GM12878 (cell line): ENCODE data around the gene CXorf38. TPM values are rescaled to one million over a fixed set of nuclear protein-coding genes. Genes with fewer than 3 reads are reported as not detected.

Experiments
- ATAC-seq: fragments of 200-7000 bp; cut with Tn5 transposase; 3 replicates; pipeline ENCODE4 v1.9.1; 2020; ENCODE audit warnings: mild to moderate bottlenecking, moderate library complexity
- BruUV-seq: library from RNA; stranded (reverse); fragments of 400-500 nt; replicated peaks from 2 replicates; lab custom pipeline; 2021; lab: Mats Ljungman, UMichigan
- CTCF ChIA-PET: fragments of 300-600 bp; sonication (Branson Sonifier 250); formaldehyde crosslinking; extraction: SDS; loops from one replicate; lab custom pipeline; 2021; ENCODE audit warnings: inconsistent platforms; lab: Yijun Ruan, JAX
- POLR2A ChIA-PET: fragments of 350-600 bp; formaldehyde crosslinking; extraction: SDS; loops from one replicate; lab custom pipeline; 2021; ENCODE audit warnings: inconsistent platforms; lab: Charles Lee
- RAD21 ChIA-PET: fragments of 300-600 bp; sonication (Branson Sonifier 250); formaldehyde crosslinking; loops from one replicate; lab custom pipeline; 2023; ENCODE audit warnings: antibody characterized with exemption; ENCODE audit not compliant: unreplicated experiment; lab: Charles Lee
- SMC1A ChIA-PET: fragments of 300-600 bp; sonication (Branson Sonifier 250); formaldehyde crosslinking; loops from one replicate; lab custom pipeline; 2023; ENCODE audit not compliant: unreplicated experiment, uncharacterized antibody; lab: Charles Lee
- DNase-seq: peaks from one replicate; pipeline ENCODE4 v3.0.0-alpha.2; 2011; ENCODE audit warnings: low read depth, low spot score
- FAIRE-seq: peaks from 3 replicates; lab custom pipeline; 2011; peaks lifted over from hg19 to GRCh38; lab: Jason Lieb, UNC
- H2AFZ ChIP-seq: 2 replicates; pipeline ENCODE4 v1.6.0; 2011; ENCODE audit warnings: low read depth, low read length, control low read depth; ENCODE audit not compliant: control insufficient read depth
- H3K27ac ChIP-seq: 2 replicates; pipeline ENCODE4 v1.5.1; 2011; ENCODE audit warnings: control low read depth; ENCODE audit not compliant: control insufficient read depth, insufficient read depth
- H3K27me3 ChIP-seq, 2 experiments: replicated peaks in 1 of 2; 2 replicates each; pipeline versions ENCODE4 v1.6.0 to v1.6.1; 2011; ENCODE audit warnings: low read length in 1 of 2; ENCODE audit not compliant: control insufficient read depth in 2 of 2, insufficient read depth in 2 of 2
- H3K36me3 ChIP-seq, 2 experiments: 2 replicates each; pipeline ENCODE4 v1.5.1; 2011; ENCODE audit warnings: low read length in 1 of 2; ENCODE audit not compliant: control insufficient read depth in 2 of 2, insufficient read depth in 2 of 2
- H3K4me1 ChIP-seq: 2 replicates; pipeline ENCODE4 v1.6.1; 2011; ENCODE audit warnings: mild to moderate bottlenecking, low read length, moderate library complexity, mixed read lengths; ENCODE audit not compliant: control insufficient read depth, insufficient read depth
- H3K4me2 ChIP-seq: 2 replicates; pipeline ENCODE4 v1.6.0; 2011; ENCODE audit warnings: control low read depth; ENCODE audit not compliant: control insufficient read depth, insufficient read depth
- H3K4me3 ChIP-seq: fragments of 200-600 bp; sonication (generic); 2 replicates; pipeline ENCODE4 v1.5.1; 2016
- H3K79me2 ChIP-seq: 2 replicates; pipeline ENCODE4 v1.6.0; 2011; ENCODE audit warnings: low read length; ENCODE audit not compliant: control insufficient read depth, insufficient read depth
- H3K9ac ChIP-seq: 2 replicates; pipeline ENCODE4 v1.8.0; 2011; ENCODE audit warnings: low read length, control low read depth, mixed read lengths; ENCODE audit not compliant: control insufficient read depth, insufficient read depth
- H3K9me3 ChIP-seq: replicated peaks from 3 replicates; pipeline ENCODE4 v1.5.1; 2011; ENCODE audit warnings: mild to moderate bottlenecking, low read length; ENCODE audit not compliant: control insufficient read depth, insufficient read depth
- H4K20me1 ChIP-seq: 2 replicates; pipeline ENCODE4 v1.6.0; 2011; ENCODE audit not compliant: control insufficient read depth, insufficient read depth
- BHLHE40 ChIP-seq, 2 experiments: fragments of 450-650 bp in 1 of 2; IDR thresholded peaks; 2 replicates each; pipeline ENCODE4 v1.6.1; 2011 to 2017; ENCODE audit warnings: low read depth in 2 of 2, borderline replicate concordance in 1 of 2, improper control_type of control experiment in 1 of 2, low read length in 1 of 2, mild to moderate bottlenecking in 1 of 2
- CREB1 ChIP-seq: IDR thresholded peaks from 2 replicates; pipeline ENCODE4 v1.6.1; 2012; ENCODE audit warnings: low read depth, mild to moderate bottlenecking, inconsistent platforms
- DPF2 ChIP-seq: fragments of 450-650 bp; IDR thresholded peaks from 2 replicates; pipeline ENCODE4 v1.6.1; 2017; ENCODE audit warnings: mild to moderate bottlenecking
- E4F1 ChIP-seq: fragments of 450-650 bp; IDR thresholded peaks from 2 replicates; pipeline ENCODE4 v1.6.1; 2018; ENCODE audit warnings: borderline replicate concordance, mild to moderate bottlenecking; ENCODE audit not compliant: partially characterized antibody
- EZH2 ChIP-seq: IDR thresholded peaks from 2 replicates; pipeline ENCODE4 v1.6.1; 2012; ENCODE audit warnings: low read depth, mild to moderate bottlenecking, control low read depth, inconsistent platforms, low read length, borderline replicate concordance; ENCODE audit not compliant: control insufficient read depth
- HCFC1 ChIP-seq: fragments of 150-350 bp; IDR thresholded peaks from 2 replicates; pipeline ENCODE4 v1.6.1; 2014; ENCODE audit warnings: low read length
- HSF1 ChIP-seq: fragments of 150-350 bp; IDR thresholded peaks from 2 replicates; pipeline ENCODE4 v1.6.1; 2014; ENCODE audit warnings: mild to moderate bottlenecking, low read depth, low read length
- KDM1A ChIP-seq: fragments of 200-600 bp; sonication (generic); IDR thresholded peaks from 2 replicates; pipeline ENCODE4 v1.6.1; 2016; ENCODE audit warnings: borderline replicate concordance
- MAX ChIP-seq: IDR thresholded peaks from 2 replicates; pipeline ENCODE4 v1.6.1; 2012; ENCODE audit warnings: low read depth, low read length, improper control_type of control experiment
- MYC ChIP-seq: IDR thresholded peaks from 2 replicates; pipeline ENCODE4 v1.6.1; 2011; ENCODE audit warnings: mild to moderate bottlenecking, low read length, moderate library complexity, inconsistent platforms; ENCODE audit not compliant: insufficient read depth, insufficient replicate concordance, insufficient read length, severe bottlenecking
- NFYB ChIP-seq: IDR thresholded peaks from 2 replicates; pipeline ENCODE4 v1.6.1; 2011; ENCODE audit warnings: low read depth, mild to moderate bottlenecking, low read length, improper control_type of control experiment, moderate library complexity; ENCODE audit not compliant: insufficient read depth
- NR2C1 ChIP-seq: fragments of 450-650 bp; IDR thresholded peaks from 2 replicates; pipeline ENCODE4 v1.6.1; 2017; ENCODE audit warnings: antibody characterized with exemption, mild to moderate bottlenecking, moderate library complexity
- PAX8 ChIP-seq: fragments of 450-650 bp; IDR thresholded peaks from 2 replicates; pipeline ENCODE4 v1.6.1; 2017; ENCODE audit warnings: mild to moderate bottlenecking, moderate library complexity
- PRDM15 ChIP-seq: fragments of 450-650 bp; formaldehyde crosslinking; IDR thresholded peaks from 2 replicates; pipeline ENCODE4 v1.4.0; 2020; ENCODE audit warnings: mild to moderate bottlenecking, moderate library complexity
- RAD51 ChIP-seq: fragments of 450-650 bp; IDR thresholded peaks from 2 replicates; pipeline ENCODE4 v1.6.1; 2016; ENCODE audit warnings: moderate library complexity, mild to moderate bottlenecking, inconsistent platforms
- RCOR1 ChIP-seq: conservative IDR thresholded peaks from 2 replicates; pipeline ENCODE4 v1.6.1; 2012; ENCODE audit warnings: low read depth, low read length, improper control_type of control experiment
- SREBF1 ChIP-seq: IDR thresholded peaks from 2 replicates; pipeline ENCODE4 v1.6.1; 2012; ENCODE audit warnings: mild to moderate bottlenecking, low read length
- TBL1XR1 ChIP-seq: IDR thresholded peaks from 2 replicates; pipeline ENCODE4 v1.6.1; 2012; ENCODE audit warnings: low read depth, low read length, improper control_type of control experiment
- WGBS: methylation state at CpG from one replicate; pipeline ENCODE4 v1.1.6; 2016; ENCODE audit warnings: low lambda C conversion rate; ENCODE audit not compliant: insufficient replicate concordance, insufficient coverage; ENCODE audit errors: missing lambda C conversion rate; 5-methylcytosine and 5-hydroxymethylcytosine counted together
- in situ Hi-C: fragments of 300-500 bp; cut with MboI; formaldehyde crosslinking; loops from 9 replicates; pipeline ENCODE4 v1.14.3; 2018; ENCODE audit warnings: mixed read lengths
- intact Hi-C: fragments of 100-400 bp; cut with micrococcal nuclease; formaldehyde crosslinking; loops from one replicate; pipeline ENCODE4 v1.14.2; 2022; ENCODE audit not compliant: unreplicated experiment
- polyA plus RNA-seq, 11 experiments: library from polyadenylated mRNA; depleted of rRNA in 4 of 11; unstranded in 6 of 11; stranded (reverse) in 5 of 11; fragments of >200 nt; fragmentation: Nextera tagmentation in 4 of 11; fragmentation: Illumina TruSeq in 1 of 11; extraction: Ambion mirVana in 4 of 11; extraction: Trizol in 1 of 11; gene quantifications; 1 replicate in 1 of 11; 2 replicates in 10 of 11; pipeline versions ENCODE4 v1.2.1 to v1.2.3, GENCODE V29; 2011 to 2016; ENCODE audit warnings: inconsistent platforms in 2 of 11, missing spikeins in 2 of 11, low read depth in 1 of 11
- total RNA-seq, 4 experiments: library from RNA; depleted of rRNA in 3 of 4; stranded (reverse); fragments of >200 nt in 3 of 4; fragmentation: Illumina TruSeq in 1 of 4; extraction: Trizol in 1 of 4; gene quantifications; 2 replicates each; pipeline versions ENCODE4 v1.2.1 to v1.2.3, GENCODE V29; 2013 to 2021

The CXorf38 gene
- total and polyA plus RNA-seq, 10 of the 15 experiments (the other 5 are each of a cell fraction or from before 2014, with no cell fraction given) = 2.2 to 50.1 (median 18.8) TPM

DNA sequence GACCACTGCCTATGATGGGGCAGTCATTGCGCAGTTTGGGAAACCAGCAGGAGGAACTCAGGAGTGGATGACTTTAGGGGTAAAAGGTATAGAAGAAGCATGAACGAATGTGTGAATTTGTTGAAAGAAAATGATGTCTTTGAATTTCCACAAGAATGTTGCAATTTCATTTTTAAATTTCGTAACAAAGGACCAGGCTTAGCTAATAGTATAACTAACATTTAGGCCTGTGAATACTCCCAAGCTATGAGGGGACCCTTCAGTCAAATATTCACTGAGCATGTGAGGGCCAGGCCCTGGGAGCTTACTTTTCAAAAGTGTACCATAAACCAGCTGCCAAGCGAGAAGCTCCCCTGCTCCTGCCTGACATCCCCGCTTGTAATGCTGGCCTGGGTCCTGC is 18.9 kb downstream of the CXorf38 start:
- CTCF ChIA-PET = interaction anchor here (1.4 kb wide), 1 partner anchor 85 kb away, joined by 6 read pairs; no protein-coding TSS in a partner anchor
- peaks cover 5 to 17% of the 10 kb centered on the region in 2 experiments; a peak in 3 of 4 replicates for H3K36me3 ChIP-seq
- ATAC-seq (no peak), FAIRE-seq (no peak), DNase-seq (no peak)
- H3K27ac ChIP-seq = no peak overlapping the region
- RAD21 ChIA-PET = no interaction called here
- H3K4me1 ChIP-seq = no peaks in the 10 kb centered on the region; the same call in 1 of the 2 replicates
- no peaks in the 10 kb centered on the region for H3K79me2 ChIP-seq
- in situ Hi-C loops = no loop called here
- no peak overlapping the region for H2AFZ ChIP-seq
- H3K4me3 ChIP-seq = no peak overlapping the region
- WGBS = 94% methylated on average over 5 of the region's 5 CpGs
- H3K9ac ChIP-seq = no peak overlapping the region
- H3K27me3 ChIP-seq = no peaks in the 10 kb centered on the region
- H3K4me2 ChIP-seq = no peak overlapping the region
- POLR2A ChIA-PET = no interaction called here
- SMC1A ChIA-PET = no interaction called here
- H4K20me1 ChIP-seq = no peaks in the 10 kb centered on the region
- no TSS peak for BruUV-seq
- intact Hi-C loops = no loop called here
- no peaks in the 10 kb centered on the region; the same call in 2 of the 3 replicates for H3K9me3 ChIP-seq
- TF ChIP-seq MYC (no peak), CREB1 (no peak), RCOR1 (no peak), BHLHE40 (IDR thresholded peaks at IDR 0.05; ENCODE audit: borderline replicate concordance in 1 of 2, low read depth in 2 of 2, low read length in 1 of 2) (no peak), SREBF1 (no peak), E4F1 (no peak), PAX8 (no peak), NR2C1 (no peak), TBL1XR1 (no peak), RAD51 (no peak), DPF2 (no peak), KDM1A (no peak), NFYB (no peak), EZH2 (no peak), MAX (no peak), PRDM15 (CRISPR knock-in tag) (no peak), HCFC1 (no peak), HSF1 (no peak)
